Mesothelial cell of epicardium (in vitro differentiated cells): ENCODE data around the gene PFDN2. TPM values are rescaled to one million over a fixed set of nuclear protein-coding genes. Genes with fewer than 3 reads are reported as not detected.
A peak's percentile ranks its signal among the peaks of the same experiment; 100 is the strongest.
"Not testable (repeated sequence)": the region's sequence is repeated elsewhere in the genome, so short reads cannot be mapped to it uniquely, and the experiment has no call there.

Experiments
- DNase-seq, 2 experiments: peaks; one replicate each; pipeline ENCODE4 v3.0.0; 2021; ENCODE audit warnings: low spot score in 2 of 2; ENCODE audit not compliant: unreplicated experiment in 2 of 2
- H3K27ac Mint-ChIP-seq: 2 replicates; pipeline ENCODE4 v1.8.0; 2021; ENCODE audit warnings: mixed read lengths
- H3K27me3 Mint-ChIP-seq: 2 replicates; pipeline ENCODE4 v1.8.0; 2021; ENCODE audit warnings: low read depth, mixed read lengths
- H3K36me3 Mint-ChIP-seq: 2 replicates; pipeline ENCODE4 v1.8.0; 2021; ENCODE audit warnings: mixed read lengths
- H3K4me1 Mint-ChIP-seq: 2 replicates; pipeline ENCODE4 v1.8.0; 2021; ENCODE audit warnings: mixed read lengths
- H3K4me3 Mint-ChIP-seq: 2 replicates; pipeline ENCODE4 v1.8.0; 2021; ENCODE audit warnings: mild to moderate bottlenecking, moderate library complexity, mixed read lengths
- H3K9me3 Mint-ChIP-seq: 2 replicates; pipeline ENCODE4 v1.8.0; 2021; ENCODE audit warnings: mixed read lengths
- total RNA-seq: library from RNA; stranded (reverse); gene quantifications from 3 replicates; pipeline ENCODE4 v1.2.1, GENCODE V29; 2021
- TF ChIP-seq, protein P1 (sequence below): fragments of 200-600 bp; sonication (generic); IDR thresholded peaks from one replicate; pipeline ENCODE4 v1.5.0; 2021; ENCODE audit warnings: antibody characterized with exemption; ENCODE audit not compliant: unreplicated experiment

The PFDN2 gene
- total RNA-seq, 1 donor from 2014 or later, result 49.7 TPM

DNA sequence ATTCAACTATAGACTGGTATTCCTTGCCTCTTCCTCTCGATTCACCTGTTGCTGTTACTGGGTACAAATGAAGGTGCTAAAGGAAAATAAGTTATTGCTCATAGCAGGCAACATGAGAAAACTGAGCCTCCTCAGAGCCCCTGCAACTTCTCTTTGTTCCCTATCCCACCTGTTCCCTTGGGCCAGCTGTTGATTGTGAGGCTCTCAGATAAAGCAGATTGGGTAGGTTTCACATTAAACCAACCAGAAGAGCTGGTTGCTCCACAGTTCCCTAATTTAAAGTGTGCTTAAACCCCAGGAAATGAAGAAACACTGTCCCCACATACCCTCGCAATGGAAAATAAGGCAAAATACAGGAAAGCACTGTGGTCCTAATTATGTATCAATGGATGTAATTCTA lies 9.8 kb upstream of the PFDN2 start:
- H3K27me3 Mint-ChIP-seq, result no peaks in the 10 kb centered on the region
- TF ChIP-seq, protein P1, sequence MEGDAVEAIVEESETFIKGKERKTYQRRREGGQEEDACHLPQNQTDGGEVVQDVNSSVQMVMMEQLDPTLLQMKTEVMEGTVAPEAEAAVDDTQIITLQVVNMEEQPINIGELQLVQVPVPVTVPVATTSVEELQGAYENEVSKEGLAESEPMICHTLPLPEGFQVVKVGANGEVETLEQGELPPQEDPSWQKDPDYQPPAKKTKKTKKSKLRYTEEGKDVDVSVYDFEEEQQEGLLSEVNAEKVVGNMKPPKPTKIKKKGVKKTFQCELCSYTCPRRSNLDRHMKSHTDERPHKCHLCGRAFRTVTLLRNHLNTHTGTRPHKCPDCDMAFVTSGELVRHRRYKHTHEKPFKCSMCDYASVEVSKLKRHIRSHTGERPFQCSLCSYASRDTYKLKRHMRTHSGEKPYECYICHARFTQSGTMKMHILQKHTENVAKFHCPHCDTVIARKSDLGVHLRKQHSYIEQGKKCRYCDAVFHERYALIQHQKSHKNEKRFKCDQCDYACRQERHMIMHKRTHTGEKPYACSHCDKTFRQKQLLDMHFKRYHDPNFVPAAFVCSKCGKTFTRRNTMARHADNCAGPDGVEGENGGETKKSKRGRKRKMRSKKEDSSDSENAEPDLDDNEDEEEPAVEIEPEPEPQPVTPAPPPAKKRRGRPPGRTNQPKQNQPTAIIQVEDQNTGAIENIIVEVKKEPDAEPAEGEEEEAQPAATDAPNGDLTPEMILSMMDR, result no peak
- peaks cover 30% of the 10 kb centered on the region for H3K36me3 Mint-ChIP-seq
- peaks cover 36% of the 10 kb centered on the region for H3K4me1 Mint-ChIP-seq
- no peak overlapping the region for H3K4me3 Mint-ChIP-seq
- DNase-seq, result no peak
- no peak overlapping the region for H3K27ac Mint-ChIP-seq
- H3K9me3 Mint-ChIP-seq, result no peaks in the 10 kb centered on the region

DNA sequence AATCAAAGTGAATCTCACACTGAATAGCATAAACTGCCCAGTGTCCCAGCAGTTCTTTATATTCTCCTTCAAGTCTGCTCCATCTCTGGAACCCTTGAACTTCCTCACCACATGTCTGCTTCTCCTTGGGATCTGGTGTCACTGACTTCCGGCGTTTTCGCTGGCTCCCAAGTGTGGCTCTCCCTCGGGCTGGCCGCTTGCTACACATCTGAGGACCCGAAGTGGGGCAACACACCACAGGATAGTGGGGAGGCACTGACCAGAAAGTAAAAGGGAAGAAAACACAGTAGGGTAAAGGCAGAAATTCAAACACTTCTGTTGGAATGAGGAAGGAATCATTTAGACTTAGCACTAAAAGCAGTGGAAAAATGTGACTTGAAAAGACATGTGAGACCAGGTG lies 5.1 kb upstream of the PFDN2 start:
- TF ChIP-seq, protein P1, result no peak
- Mint-ChIP-seq H3K9me3 (no peaks in the 10 kb centered on the region), H3K4me3 (no peak overlapping the region), H3K4me1 (peaks cover 30% of the 10 kb centered on the region), H3K27me3 (no peaks in the 10 kb centered on the region), H3K27ac (no peak overlapping the region), H3K36me3 (peaks cover 32% of the 10 kb centered on the region)
- DNase-seq, result no peak

DNA sequence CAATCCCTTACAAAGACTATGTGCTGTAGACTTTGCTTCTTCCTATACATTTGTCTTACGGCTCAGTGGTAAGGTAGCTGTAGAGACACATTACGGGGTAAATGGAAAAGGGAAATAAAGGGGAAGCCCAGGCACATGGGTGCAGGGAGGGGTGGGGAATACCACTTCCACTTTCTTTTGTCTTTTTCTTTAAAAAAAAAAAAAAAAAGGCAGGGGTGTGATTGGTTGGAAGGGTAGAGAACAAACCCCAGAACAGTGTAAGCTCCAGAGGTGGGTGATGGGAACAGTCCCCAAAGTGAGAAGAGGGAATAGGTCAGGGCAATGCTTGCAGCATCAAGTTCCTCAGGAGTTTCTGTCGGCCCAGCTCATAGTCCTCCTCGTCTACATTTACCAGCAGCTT lies 4.0 kb upstream of the PFDN2 start:
- TF ChIP-seq, protein P1, result no peak
- no peak overlapping the region for H3K4me3 Mint-ChIP-seq
- no peak overlapping the region for H3K27ac Mint-ChIP-seq
- no peak for DNase-seq
- peaks cover 25% of the 10 kb centered on the region for H3K4me1 Mint-ChIP-seq
- H3K27me3 Mint-ChIP-seq, result no peaks in the 10 kb centered on the region
- peaks cover 27% of the 10 kb centered on the region for H3K36me3 Mint-ChIP-seq
- no peaks in the 10 kb centered on the region for H3K9me3 Mint-ChIP-seq

DNA sequence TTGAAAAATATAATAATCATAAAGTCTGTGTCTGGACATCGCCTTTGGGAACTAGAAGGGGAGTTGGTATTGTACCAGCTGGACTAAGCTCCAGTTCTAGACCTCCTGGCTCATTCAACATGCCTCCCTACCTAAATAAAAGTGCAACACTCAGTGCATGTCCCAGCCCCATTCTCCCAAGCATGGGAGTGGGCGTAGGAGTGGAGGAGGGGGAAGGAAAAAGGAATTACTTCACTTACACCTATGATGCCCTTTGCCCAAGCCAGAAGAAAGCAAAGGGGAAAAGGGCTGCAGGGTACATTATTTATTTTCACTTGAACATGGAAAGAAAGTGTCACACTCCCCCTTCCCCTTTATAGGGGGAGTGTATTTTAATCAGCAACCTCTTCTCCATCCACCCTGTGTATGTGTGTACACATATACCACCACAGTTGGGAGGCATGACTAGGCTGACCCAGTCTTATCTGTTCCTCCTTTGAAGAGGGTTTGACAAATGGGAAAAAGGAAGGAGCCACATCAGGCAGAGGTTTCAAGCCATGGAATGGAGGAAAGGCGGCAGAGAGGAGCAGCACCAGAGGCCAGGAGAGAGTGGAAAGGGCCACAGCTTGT lies 3.3 kb upstream of the PFDN2 start:
- TF ChIP-seq, protein P1, result no peak
- H3K36me3 Mint-ChIP-seq, result peaks cover 23% of the 10 kb centered on the region
- no peaks in the 10 kb centered on the region for H3K9me3 Mint-ChIP-seq
- H3K4me1 Mint-ChIP-seq, result peaks cover 21% of the 10 kb centered on the region
- DNase-seq, result no peak
- H3K4me3 Mint-ChIP-seq, result no peak overlapping the region
- no peak overlapping the region for H3K27ac Mint-ChIP-seq
- no peaks in the 10 kb centered on the region for H3K27me3 Mint-ChIP-seq

DNA sequence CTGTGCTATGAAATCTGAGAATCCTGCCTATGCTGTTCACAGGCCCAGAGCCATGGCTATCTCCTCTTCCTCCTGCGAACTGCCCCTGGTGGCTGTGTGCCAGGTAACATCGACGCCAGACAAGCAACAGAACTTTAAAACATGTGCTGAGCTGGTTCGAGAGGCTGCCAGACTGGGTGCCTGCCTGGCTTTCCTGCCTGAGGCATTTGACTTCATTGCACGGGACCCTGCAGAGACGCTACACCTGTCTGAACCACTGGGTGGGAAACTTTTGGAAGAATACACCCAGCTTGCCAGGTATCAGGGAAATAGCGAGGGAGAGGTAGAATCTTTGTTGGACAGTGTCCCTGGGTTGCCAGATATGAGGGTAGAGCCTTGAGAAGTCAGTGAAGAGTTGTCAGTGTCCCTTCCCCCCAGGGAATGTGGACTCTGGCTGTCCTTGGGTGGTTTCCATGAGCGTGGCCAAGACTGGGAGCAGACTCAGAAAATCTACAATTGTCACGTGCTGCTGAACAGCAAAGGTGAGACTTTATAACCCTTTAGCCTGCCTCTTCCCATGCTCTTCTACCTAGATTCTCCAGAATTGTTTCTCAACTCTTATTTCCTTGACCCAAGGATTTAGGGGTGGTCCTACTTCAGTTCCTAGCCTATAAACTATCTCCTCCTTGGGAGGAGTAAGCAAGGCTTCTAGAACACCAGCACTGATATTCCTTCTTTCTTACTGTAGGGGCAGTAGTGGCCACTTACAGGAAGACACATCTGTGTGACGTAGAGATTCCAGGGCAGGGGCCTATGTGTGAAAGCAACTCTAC lies 1.5 kb upstream of the PFDN2 start:
- no peak for DNase-seq
- peak overlapping the region; percentile 95 for H3K4me3 Mint-ChIP-seq
- TF ChIP-seq, protein P1, result peak; percentile 28

DNA sequence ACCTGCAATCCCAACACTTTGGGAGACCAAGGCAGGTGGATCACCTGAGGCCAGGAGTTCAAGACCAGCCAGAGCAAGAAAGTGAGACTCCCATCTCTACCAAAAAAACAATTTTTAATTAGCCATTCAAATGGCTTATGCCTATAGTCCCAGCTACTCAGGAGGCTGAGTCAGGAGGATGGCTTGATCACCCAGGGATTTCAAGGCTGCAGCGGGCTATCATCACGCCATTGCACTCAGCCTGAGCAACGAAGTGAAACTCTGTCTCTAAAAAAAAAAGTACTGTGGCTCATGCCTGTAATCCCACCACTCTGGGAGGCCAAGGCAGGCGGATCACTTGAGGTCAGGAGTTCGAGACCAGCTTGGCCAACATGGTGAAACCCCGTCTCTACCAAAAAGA lies 1.9 kb downstream of the PFDN2 start:
- H3K9me3 Mint-ChIP-seq, H3K36me3 Mint-ChIP-seq, H3K27me3 Mint-ChIP-seq, H3K27ac Mint-ChIP-seq, DNase-seq: not testable (repeated sequence)
- Mint-ChIP-seq H3K4me3 (peak overlapping the region; percentile 42), H3K4me1 (peaks cover 21% of the 10 kb centered on the region)

More for the DNA sequence above, 1.5 kb upstream of the PFDN2 start:
- H3K36me3 Mint-ChIP-seq, result peaks cover 15% of the 10 kb centered on the region
- peaks cover 21% of the 10 kb centered on the region for H3K4me1 Mint-ChIP-seq
- no peaks in the 10 kb centered on the region for H3K9me3 Mint-ChIP-seq
- H3K27me3 Mint-ChIP-seq, result no peaks in the 10 kb centered on the region
- peak overlapping the region; percentile 97 for H3K27ac Mint-ChIP-seq
